ENCODE data around the gene DECR2. TPM values are rescaled to one million over a fixed set of nuclear protein-coding genes. Genes with fewer than 3 reads are reported as not detected.
A peak's percentile ranks its signal among the peaks of the same experiment; 100 is the strongest.
"Not testable (repeated sequence)": the region's sequence is repeated elsewhere in the genome, so short reads cannot be mapped to it uniquely, and the experiment has no call there.

DECR2 gene
- total and polyA plus RNA-seq, 4 experiments from 2014 or later, result 3.4 to 7.3 (median 4.6) TPM

DNA sequence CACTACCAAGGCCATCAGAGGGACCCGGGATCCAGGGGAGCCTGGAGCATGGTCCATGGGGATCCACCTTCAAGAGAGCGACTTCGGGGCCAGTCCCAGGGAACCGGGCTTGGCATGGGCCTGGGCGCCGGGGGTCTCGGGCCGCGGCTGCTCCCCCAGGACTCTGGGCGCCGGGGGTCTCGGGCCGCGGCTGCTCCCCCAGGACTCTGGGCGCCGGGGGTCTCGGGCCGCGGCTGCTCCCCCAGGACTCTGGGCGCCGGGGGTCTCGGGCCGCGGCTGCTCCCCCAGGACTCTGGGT lies 39.0 kb upstream of the DECR2 start:
- H3K27ac ChIP-seq (ENCODE audit: low read depth, low read length); H3K9me3 ChIP-seq (ENCODE audit: control insufficient read depth in 1 of 2, low read length in 2 of 2); DNase-seq; H3K4me3 ChIP-seq (ENCODE audit: low read length in 2 of 2); H3K27ac Mint-ChIP-seq; H3K9me3 Mint-ChIP-seq; H3K4me1 ChIP-seq (ENCODE audit: insufficient read depth, low read length); H3K36me3 Mint-ChIP-seq; H3K36me3 ChIP-seq (ENCODE audit: insufficient read depth, low read length); H3K4me3 Mint-ChIP-seq; H3K4me1 Mint-ChIP-seq; H3K27me3 Mint-ChIP-seq; H3K27me3 ChIP-seq (ENCODE audit: insufficient read depth, low read length): not testable (repeated sequence)
- POLR2A ChIA-PET (ENCODE audit: partially characterized antibody), result interaction anchor here (1.6 to 2.3 kb wide), 2 partner anchors 38 to 134 kb away, joined by 6 read pairs; partner anchors contain the start of genes DECR2 and LUC7L
- intact Hi-C loops (cut with micrococcal nuclease), result loop anchor here (1.0 to 2.0 kb wide), 3 partner anchors 182 to 297 kb away; partner anchors contain the start of gene HBQ1
- CTCF ChIA-PET (ENCODE audit: partially characterized antibody), result interaction anchor here (0.6 to 2.9 kb wide), 19 partner anchors 8 to 324 kb away, joined by 3 to 23 read pairs (median 3); partner anchors contain the start of genes AXIN1, FAM234A, MRPL28 and NPRL3

DNA sequence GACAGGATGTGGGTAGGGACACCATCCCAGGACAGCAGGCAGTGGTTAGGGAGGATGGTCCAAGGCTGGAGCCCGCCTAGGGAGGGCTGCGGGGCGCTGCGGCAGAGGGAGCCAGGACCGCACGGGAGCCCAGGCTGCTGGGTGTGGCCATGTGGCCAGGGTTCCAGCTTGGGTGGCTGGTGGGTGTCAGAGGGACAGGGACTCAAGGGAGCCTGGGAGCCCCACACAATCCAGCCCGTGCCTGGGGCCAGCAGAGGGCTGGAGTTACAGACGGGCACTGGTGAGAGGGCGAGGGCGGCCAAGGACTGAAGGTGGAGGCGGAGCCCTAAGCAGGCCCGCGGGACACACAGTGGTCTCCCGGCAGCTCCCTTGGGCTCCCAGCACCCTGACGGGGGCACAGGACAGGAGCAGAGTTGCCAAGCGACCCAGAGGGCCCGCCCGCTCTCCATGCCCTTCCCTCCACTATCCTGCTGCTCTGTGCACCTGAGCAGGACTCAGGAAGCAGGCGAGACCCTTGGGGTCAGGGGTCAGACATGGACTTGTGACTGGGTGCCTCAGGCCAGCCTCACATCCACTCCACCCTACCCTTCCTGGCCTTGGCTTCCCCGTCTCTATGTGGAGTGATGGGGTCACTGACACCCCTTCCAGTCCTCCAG lies 38.4 kb upstream of the DECR2 start:
- H3K4me1 Mint-ChIP-seq, result peaks cover 0 to 9% (median 5%) of the 10 kb centered on the region in 4 donors
- no peak overlapping the region for H3K4me3 Mint-ChIP-seq
- no peak overlapping the region for H3K27ac ChIP-seq (ENCODE audit: low read depth, low read length)
- CTCF ChIA-PET (ENCODE audit: partially characterized antibody), result interaction anchor here (0.6 to 2.9 kb wide), 10 partner anchors 7 to 325 kb away, joined by 3 to 23 read pairs (median 4); partner anchors contain the start of genes FAM234A and MRPL28
- DNase-seq, result no peak
- H3K4me3 ChIP-seq (ENCODE audit: low read length in 2 of 2), result no peak overlapping the region
- no peaks in the 10 kb centered on the region for H3K9me3 ChIP-seq (ENCODE audit: control insufficient read depth in 1 of 2, low read length in 2 of 2)
- no peaks in the 10 kb centered on the region for H3K9me3 Mint-ChIP-seq
- intact Hi-C loops (cut with micrococcal nuclease), result loop anchor here (2.0 kb wide), 1 partner anchor 182 kb away; the partner anchor contains the start of gene HBQ1
- H3K36me3 ChIP-seq (ENCODE audit: insufficient read depth, low read length), result peaks cover 14% of the 10 kb centered on the region
- H3K27me3 ChIP-seq (ENCODE audit: insufficient read depth, low read length), result no peaks in the 10 kb centered on the region
- POLR2A ChIA-PET (ENCODE audit: partially characterized antibody), result interaction anchor here (1.6 to 2.3 kb wide), 2 partner anchors 38 to 134 kb away, joined by 6 read pairs; partner anchors contain the start of genes DECR2 and LUC7L
- peak overlapping the region in 1 of 7 donors; percentile 85 for H3K27ac Mint-ChIP-seq
- H3K27me3 Mint-ChIP-seq, result no peaks in the 10 kb centered on the region
- peaks cover 3 to 4% of the 10 kb centered on the region in 2 donors for H3K36me3 Mint-ChIP-seq
- H3K4me1 ChIP-seq (ENCODE audit: insufficient read depth, low read length), result peaks cover 8% of the 10 kb centered on the region

DNA sequence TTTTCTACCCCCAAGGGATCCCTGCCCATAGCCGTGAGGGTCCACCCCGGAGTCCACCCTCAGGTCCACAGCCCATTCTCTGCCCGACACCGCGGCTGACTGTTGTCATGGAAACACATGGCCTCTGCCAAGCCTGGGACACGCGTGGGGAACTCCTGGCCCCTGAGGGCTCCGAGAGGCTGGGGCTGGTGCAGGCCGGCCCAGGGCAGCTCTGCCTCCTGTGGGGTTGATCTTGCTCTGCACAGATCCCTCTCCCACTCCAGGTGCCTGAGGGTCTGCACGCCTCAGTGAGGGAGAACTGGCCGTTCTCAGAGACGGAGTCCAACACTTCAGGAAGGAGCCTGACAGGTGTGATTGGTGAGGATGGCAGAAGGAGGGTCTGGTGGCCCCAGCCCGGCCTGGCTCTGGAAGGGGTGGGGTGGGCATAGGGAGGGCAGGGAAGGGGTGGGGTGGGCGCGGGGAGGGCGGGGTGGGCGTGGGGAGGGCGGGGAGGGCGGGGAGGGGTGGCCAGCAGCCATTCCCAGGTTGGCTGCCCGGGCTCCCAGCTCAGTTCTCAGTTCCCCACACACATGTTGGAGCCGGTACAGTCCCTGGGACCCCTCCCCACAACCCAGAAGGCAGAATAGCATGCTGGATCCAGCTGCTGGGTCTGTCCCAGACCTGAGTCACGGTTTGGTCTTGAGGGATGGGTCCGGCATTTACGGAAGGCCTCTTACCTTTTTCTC lies 37.8 kb upstream of the DECR2 start:
- peaks cover 3 to 5% of the 10 kb centered on the region in 2 donors for H3K36me3 Mint-ChIP-seq
- no peak overlapping the region for H3K27ac ChIP-seq (ENCODE audit: low read depth, low read length)
- no peak overlapping the region for H3K4me3 ChIP-seq (ENCODE audit: low read length in 2 of 2)
- no peak overlapping the region for H3K27ac Mint-ChIP-seq
- H3K4me1 ChIP-seq (ENCODE audit: insufficient read depth, low read length), result peaks cover 11% of the 10 kb centered on the region
- peaks cover 14% of the 10 kb centered on the region for H3K36me3 ChIP-seq (ENCODE audit: insufficient read depth, low read length)
- H3K9me3 ChIP-seq (ENCODE audit: control insufficient read depth in 1 of 2, low read length in 2 of 2), result no peaks in the 10 kb centered on the region
- intact Hi-C loops (cut with micrococcal nuclease), result loop anchor here (2.0 kb wide), 1 partner anchor 183 kb away; the partner anchor contains the start of gene HBQ1
- ChIA-PET CTCF (ENCODE audit: partially characterized antibody) (interaction anchor here (1.2 to 2.9 kb wide), 2 partner anchors 247 to 257 kb away, joined by 3 to 16 read pairs; no protein-coding TSS in a partner anchor), POLR2A (ENCODE audit: partially characterized antibody) (no interaction called here)
- no peaks in the 10 kb centered on the region for H3K27me3 Mint-ChIP-seq
- peaks cover 0 to 9% (median 5%) of the 10 kb centered on the region in 4 donors for H3K4me1 Mint-ChIP-seq
- H3K27me3 ChIP-seq (ENCODE audit: insufficient read depth, low read length), result no peaks in the 10 kb centered on the region
- no peak overlapping the region for H3K4me3 Mint-ChIP-seq
- H3K9me3 Mint-ChIP-seq, result no peaks in the 10 kb centered on the region
- no peak for DNase-seq

DNA sequence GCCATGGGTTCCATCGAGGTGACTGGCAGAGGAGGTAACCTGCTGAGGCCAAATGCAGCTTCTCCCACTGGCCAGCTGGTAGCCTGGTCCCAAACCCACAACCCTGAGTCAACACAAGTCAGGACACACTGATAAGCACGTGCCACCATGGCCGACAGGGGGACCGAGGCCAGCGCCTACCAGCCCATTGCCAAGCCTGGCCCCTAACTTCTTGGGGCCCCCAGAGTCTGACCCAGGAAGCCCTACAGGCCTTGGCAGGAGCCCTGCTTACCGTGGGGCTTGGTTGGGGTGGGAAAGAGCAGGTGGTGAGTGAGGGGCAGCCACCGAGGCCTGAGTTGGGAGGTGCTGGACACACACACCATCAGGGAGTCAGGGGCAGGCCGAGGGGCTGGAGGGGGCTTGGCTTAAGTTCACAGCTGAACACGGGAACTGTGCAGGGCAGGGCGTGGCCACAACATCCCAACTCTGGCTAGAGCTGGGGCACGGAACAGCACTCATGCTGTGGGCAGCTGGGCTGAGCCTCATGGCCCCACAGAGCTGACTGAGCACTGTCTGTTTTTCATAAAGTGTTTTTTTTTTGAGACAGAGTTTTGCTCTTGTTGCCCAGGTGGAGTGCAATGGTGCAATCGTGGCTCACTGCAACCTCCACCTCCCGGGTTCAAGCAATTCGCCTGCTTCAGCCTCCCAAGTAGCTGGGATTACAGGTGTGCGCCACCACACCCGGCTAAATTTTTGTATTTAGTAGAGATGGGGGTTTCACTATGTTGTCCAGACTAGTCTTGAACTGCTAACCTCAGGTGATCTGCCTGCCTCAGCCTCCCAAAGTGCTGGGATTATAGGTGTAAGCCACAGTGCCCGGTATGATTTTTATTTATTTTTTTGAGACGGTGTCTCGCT lies 36.8 kb upstream of the DECR2 start:
- POLR2A ChIA-PET (ENCODE audit: partially characterized antibody), result interaction anchor here (0.7 to 2.3 kb wide), 3 partner anchors 10 to 61 kb away, joined by 3 to 6 read pairs (median 4); partner anchors contain the start of gene RAB11FIP3
- H3K4me3 Mint-ChIP-seq, result no peak overlapping the region
- H3K27ac Mint-ChIP-seq, result no peak overlapping the region

DNA sequence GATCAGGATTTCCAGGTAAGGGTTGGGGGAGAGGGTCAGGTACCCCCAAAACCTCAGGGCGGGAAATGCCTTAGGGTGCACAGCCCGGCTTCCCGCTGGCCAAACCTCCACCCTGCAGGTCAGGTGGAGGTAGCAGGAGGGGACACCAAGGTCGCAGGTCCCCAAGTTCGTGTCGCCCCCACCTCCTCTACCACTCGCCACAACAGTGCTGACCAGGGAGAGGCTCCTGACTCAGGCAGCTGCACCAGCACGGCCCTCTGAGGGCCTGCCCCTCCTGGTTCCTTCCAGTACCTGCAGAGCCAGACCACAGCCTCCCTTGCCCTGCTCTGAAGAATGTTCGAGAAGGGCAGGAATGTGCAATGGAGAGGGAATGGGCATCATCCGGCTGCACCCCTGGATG lies 35.2 kb upstream of the DECR2 start:
- no peaks in the 10 kb centered on the region for H3K27me3 Mint-ChIP-seq
- Histone ChIP-seq H3K36me3 (ENCODE audit: insufficient read depth, low read length) (peaks cover 14% of the 10 kb centered on the region), H3K4me3 (ENCODE audit: low read length in 2 of 2) (no peak overlapping the region), H3K4me1 (ENCODE audit: insufficient read depth, low read length) (peaks cover 31% of the 10 kb centered on the region), H3K9me3 (ENCODE audit: control insufficient read depth in 1 of 2, low read length in 2 of 2) (no peaks in the 10 kb centered on the region), H3K27ac (ENCODE audit: low read depth, low read length) (no peak overlapping the region), H3K27me3 (ENCODE audit: insufficient read depth, low read length) (no peaks in the 10 kb centered on the region)
- DNase-seq, result no peak
- H3K4me1 Mint-ChIP-seq, result peaks cover 7 to 23% (median 13%) of the 10 kb centered on the region in 4 donors
- ChIA-PET CTCF (ENCODE audit: partially characterized antibody) (no interaction called here), POLR2A (ENCODE audit: partially characterized antibody) (interaction anchor here (1.0 to 2.3 kb wide), 2 partner anchors 11 to 16 kb away, joined by 3 to 6 read pairs; no protein-coding TSS in a partner anchor)
- peak overlapping the region in 1 of 7 donors; percentile 12 for H3K27ac Mint-ChIP-seq
- intact Hi-C loops (cut with micrococcal nuclease), result no loop called here
- no peaks in the 10 kb centered on the region for H3K9me3 Mint-ChIP-seq
- H3K36me3 Mint-ChIP-seq, result peaks cover 6 to 7% of the 10 kb centered on the region in 2 donors
- H3K4me3 Mint-ChIP-seq, result no peak overlapping the region

More for the DNA sequence above, 36.8 kb upstream of the DECR2 start:
- Mint-ChIP-seq H3K36me3 (peaks cover 3 to 7% of the 10 kb centered on the region in 2 donors), H3K9me3 (no peaks in the 10 kb centered on the region), H3K27me3 (no peaks in the 10 kb centered on the region), H3K4me1 (peaks cover 2 to 14% (median 6%) of the 10 kb centered on the region in 4 donors)
- no peak for DNase-seq
- intact Hi-C loops (cut with micrococcal nuclease), result no loop called here
- H3K9me3 ChIP-seq (ENCODE audit: control insufficient read depth in 1 of 2, low read length in 2 of 2), result no peaks in the 10 kb centered on the region
- no peak overlapping the region for H3K4me3 ChIP-seq (ENCODE audit: low read length in 2 of 2)
- H3K36me3 ChIP-seq (ENCODE audit: insufficient read depth, low read length), result peaks cover 14% of the 10 kb centered on the region
- H3K27me3 ChIP-seq (ENCODE audit: insufficient read depth, low read length), result no peaks in the 10 kb centered on the region
- H3K27ac ChIP-seq (ENCODE audit: low read depth, low read length), result no peak overlapping the region
- CTCF ChIA-PET (ENCODE audit: partially characterized antibody), result interaction anchor here (1.0 to 1.2 kb wide), 2 partner anchors 112 to 248 kb away, joined by 3 read pairs; no protein-coding TSS in a partner anchor
- peaks cover 20% of the 10 kb centered on the region for H3K4me1 ChIP-seq (ENCODE audit: insufficient read depth, low read length)

DNA sequence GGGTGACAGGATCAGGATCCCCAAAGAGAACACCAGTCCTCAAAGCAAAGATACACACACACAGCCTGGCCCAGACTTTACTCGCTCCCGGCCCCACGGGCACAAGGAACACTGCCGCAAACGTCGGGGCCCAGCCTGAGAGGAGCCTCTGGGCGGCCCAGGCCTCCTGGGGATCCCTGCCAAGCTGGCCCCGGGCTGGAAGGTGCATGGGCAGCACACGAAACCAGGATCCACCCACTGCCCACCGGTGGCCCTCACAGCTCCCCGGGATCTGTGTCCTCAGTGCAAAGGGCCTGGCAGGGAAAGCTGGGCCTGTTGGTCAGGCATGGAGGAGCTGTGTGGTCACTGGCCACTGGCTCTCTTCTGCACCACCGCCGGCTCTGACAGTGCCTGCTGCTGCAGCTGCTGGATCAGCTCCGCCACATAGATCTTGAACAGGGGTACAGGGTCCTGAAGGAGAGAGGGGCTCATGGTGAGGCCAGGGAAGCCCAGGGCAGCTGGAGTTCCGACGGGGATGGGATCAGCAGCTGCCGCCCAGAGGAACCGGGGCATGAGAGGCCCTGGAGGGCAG lies 34.3 kb upstream of the DECR2 start:
- H3K27me3 Mint-ChIP-seq, result no peaks in the 10 kb centered on the region
- H3K27ac Mint-ChIP-seq, result peak overlapping the region in 2 of 7 donors; percentile 52 to 80
- Histone ChIP-seq H3K4me1 (ENCODE audit: insufficient read depth, low read length) (peaks cover 27% of the 10 kb centered on the region), H3K4me3 (ENCODE audit: low read length in 2 of 2) (no peak overlapping the region), H3K36me3 (ENCODE audit: insufficient read depth, low read length) (peaks cover 14% of the 10 kb centered on the region), H3K27ac (ENCODE audit: low read depth, low read length) (no peak overlapping the region), H3K9me3 (ENCODE audit: control insufficient read depth in 1 of 2, low read length in 2 of 2) (no peaks in the 10 kb centered on the region), H3K27me3 (ENCODE audit: insufficient read depth, low read length) (no peaks in the 10 kb centered on the region)
- no peak for DNase-seq
- H3K4me3 Mint-ChIP-seq, result peak overlapping the region in 2 of 8 donors; percentile 12 to 30
- H3K9me3 Mint-ChIP-seq, result no peaks in the 10 kb centered on the region
- CTCF ChIA-PET (ENCODE audit: partially characterized antibody), result no interaction called here
- H3K36me3 Mint-ChIP-seq, result peaks cover 7 to 11% of the 10 kb centered on the region in 2 donors
- POLR2A ChIA-PET (ENCODE audit: partially characterized antibody), result no interaction called here
- H3K4me1 Mint-ChIP-seq, result peaks cover 3 to 21% (median 13%) of the 10 kb centered on the region in 4 donors
- intact Hi-C loops (cut with micrococcal nuclease), result no loop called here

All from CD4-positive, alpha-beta memory T cell (primary cell).